ENCODE data around the gene SIX2. TPM values are rescaled to one million over a fixed set of nuclear protein-coding genes. Genes with fewer than 3 reads are reported as not detected.

SIX2 gene
- total RNA-seq, 1 experiment from 2014 or later: 1.9 TPM

- no peaks in the 10 kb centered on the region for H3K4me1 ChIP-seq
- BruUV-seq (replicated peaks): no TSS peak
- no peak overlapping the region for H3K4me3 ChIP-seq (ENCODE audit: low read depth, low read length)
- Mint-ChIP-seq H3K4me3 (ENCODE audit: unreplicated experiment) (no peak overlapping the region), H3K9me3 (ENCODE audit: unreplicated experiment) (no peaks in the 10 kb centered on the region), H3K36me3 (ENCODE audit: insufficient read depth, unreplicated experiment) (no peaks in the 10 kb centered on the region), H3K27ac (ENCODE audit: unreplicated experiment) (no peak overlapping the region), H3K27me3 (ENCODE audit: insufficient read depth, unreplicated experiment) (peaks cover 18% of the 10 kb centered on the region), H3K4me1 (ENCODE audit: low read depth, unreplicated experiment) (no peaks in the 10 kb centered on the region)
- no peak for TF ChIP-seq CTCF (IDR thresholded peaks at IDR 0.05; ENCODE audit: insufficient read depth in 1 of 2, low read depth in 1 of 2, low read length in 1 of 2, severe bottlenecking in 1 of 2, unreplicated experiment in 1 of 2)
- POLR2A ChIA-PET: no interaction called here
- no peak for DNase-seq
- no peaks in the 10 kb centered on the region for H3K36me3 ChIP-seq (ENCODE audit: control insufficient read depth, insufficient read depth, low read length)
- intact Hi-C loops (cut with micrococcal nuclease; ENCODE audit: unreplicated experiment): no loop called here
- H3K9me3 ChIP-seq: no peaks in the 10 kb centered on the region
- H3K27me3 ChIP-seq (replicated peaks; ENCODE audit: control insufficient read depth, insufficient read depth, low read length): no peaks in the 10 kb centered on the region; the same call in 1 of the 2 replicates
- CTCF ChIA-PET: no interaction called here
Observed at GRCh38 chr2:44965684-44966083, 43.6 kb downstream of the SIX2 start.

- intact Hi-C loops (cut with micrococcal nuclease; ENCODE audit: unreplicated experiment): no loop called here
- Histone ChIP-seq H3K4me3 (ENCODE audit: low read depth, low read length) (no peak overlapping the region), H3K36me3 (ENCODE audit: control insufficient read depth, insufficient read depth, low read length) (no peaks in the 10 kb centered on the region), H3K4me1 (no peaks in the 10 kb centered on the region), H3K9me3 (no peaks in the 10 kb centered on the region), H3K27me3 (replicated peaks; ENCODE audit: control insufficient read depth, insufficient read depth, low read length) (no peaks in the 10 kb centered on the region; the same call in 1 of the 2 replicates)
- Mint-ChIP-seq H3K9me3 (ENCODE audit: unreplicated experiment) (no peaks in the 10 kb centered on the region), H3K27ac (ENCODE audit: unreplicated experiment) (no peak overlapping the region), H3K27me3 (ENCODE audit: insufficient read depth, unreplicated experiment) (peaks cover 17% of the 10 kb centered on the region), H3K36me3 (ENCODE audit: insufficient read depth, unreplicated experiment) (no peaks in the 10 kb centered on the region), H3K4me1 (ENCODE audit: low read depth, unreplicated experiment) (no peaks in the 10 kb centered on the region), H3K4me3 (ENCODE audit: unreplicated experiment) (no peak overlapping the region)
- DNase-seq: peak in 1 of 2 experiments; percentile 39
- ChIA-PET POLR2A (no interaction called here), CTCF (interaction anchor here (0.6 to 1.4 kb wide), 3 partner anchors 10 to 106 kb away, joined by 3 to 6 read pairs (median 4); no protein-coding TSS in a partner anchor)
- peak; percentile 38 to 54 for TF ChIP-seq CTCF (IDR thresholded peaks at IDR 0.05; ENCODE audit: insufficient read depth in 1 of 2, low read depth in 1 of 2, low read length in 1 of 2, severe bottlenecking in 1 of 2, unreplicated experiment in 1 of 2)
- no TSS peak for BruUV-seq (replicated peaks)
Observed at GRCh38 chr2:44964752-44965236, 44.5 kb downstream of the SIX2 start.

GRCh38 chr2:44962176-44962695 is 47.0 kb downstream of the SIX2 start:
- H3K9me3 ChIP-seq: no peaks in the 10 kb centered on the region
- no peaks in the 10 kb centered on the region for H3K4me1 ChIP-seq
- no peak for TF ChIP-seq CTCF (IDR thresholded peaks at IDR 0.05; ENCODE audit: insufficient read depth in 1 of 2, low read depth in 1 of 2, low read length in 1 of 2, severe bottlenecking in 1 of 2, unreplicated experiment in 1 of 2)
- ChIA-PET POLR2A (no interaction called here), CTCF (no interaction called here)
- H3K4me1 Mint-ChIP-seq (ENCODE audit: low read depth, unreplicated experiment): no peaks in the 10 kb centered on the region
- no peaks in the 10 kb centered on the region; the same call in 1 of the 2 replicates for H3K27me3 ChIP-seq (replicated peaks; ENCODE audit: control insufficient read depth, insufficient read depth, low read length)
- no peaks in the 10 kb centered on the region for H3K36me3 ChIP-seq (ENCODE audit: control insufficient read depth, insufficient read depth, low read length)
- peaks cover 16% of the 10 kb centered on the region for H3K27me3 Mint-ChIP-seq (ENCODE audit: insufficient read depth, unreplicated experiment)
- no peaks in the 10 kb centered on the region for H3K9me3 Mint-ChIP-seq (ENCODE audit: unreplicated experiment)
- no peak overlapping the region for H3K4me3 Mint-ChIP-seq (ENCODE audit: unreplicated experiment)
- H3K36me3 Mint-ChIP-seq (ENCODE audit: insufficient read depth, unreplicated experiment): no peaks in the 10 kb centered on the region
- intact Hi-C loops (cut with micrococcal nuclease; ENCODE audit: unreplicated experiment): no loop called here
- H3K27ac Mint-ChIP-seq (ENCODE audit: unreplicated experiment): no peak overlapping the region
- H3K4me3 ChIP-seq (ENCODE audit: low read depth, low read length): no peak overlapping the region
- DNase-seq: no peak
- BruUV-seq (replicated peaks): no TSS peak

Measured in Caco-2 (cell line).